NCI-H1694 treated with DMSO at 0.1 percent for 48 hours (cell line): Measurements from ENCODE around the gene SRPX2.

Experiments
- DNase-seq: peaks from one replicate; lab custom pipeline; 2025; lab: John Stamatoyannopoulos, UW

Gene SRPX2

GRCh38 chrX:100643956-100644860, at the start of gene SRPX2:
Gene SRPX2 (plus strand): TSS chrX:100644199. CDS start chrX:100646323, 2,124 bp downstream.
- DNase-seq = no peak

GRCh38 chrX:100596601-100597000, 47.4 kb upstream of the SRPX2 start:
- no peak for DNase-seq

- DNase-seq = no peak
These were observed 44.5 kb upstream of the SRPX2 start for GRCh38 chrX:100599456-100599855.

- no peak for DNase-seq
These were observed 43.7 kb upstream of the SRPX2 start for GRCh38 chrX:100600340-100600739.

GRCh38 chrX:100600758-100601157, 43.2 kb upstream of the SRPX2 start:
- DNase-seq = no peak

GRCh38 chrX:100606753-100607152, 37.2 kb upstream of the SRPX2 start:
- no peak for DNase-seq

GRCh38 chrX:100609591-100609990, 34.4 kb upstream of the SRPX2 start:
- DNase-seq = no peak

GRCh38 chrX:100611951-100612350, 32.0 kb upstream of the SRPX2 start:
- no peak for DNase-seq

- peak; percentile 74 for DNase-seq
These were observed 29.0 kb upstream of the SRPX2 start for GRCh38 chrX:100615005-100615404.

GRCh38 chrX:100623001-100623400, 21.0 kb upstream of the SRPX2 start:
- no peak for DNase-seq

- no peak for DNase-seq
These were observed 18.0 kb upstream of the SRPX2 start for GRCh38 chrX:100625985-100626491.

GRCh38 chrX:100635040-100635439, 9.0 kb upstream of the SRPX2 start:
- no peak for DNase-seq

- no peak for DNase-seq
These were observed 8.0 kb upstream of the SRPX2 start for GRCh38 chrX:100635989-100636320.

- DNase-seq = peak; percentile 91
These were observed 7.5 kb upstream of the SRPX2 start, which contains the start of gene TSPAN6 for GRCh38 chrX:100636321-100636991. Gene TSPAN6 (minus strand): TSS chrX:100636806. CDS start chrX:100636694, 112 bp downstream.

GRCh38 chrX:100642290-100642689, 1.7 kb upstream of the SRPX2 start:
- DNase-seq = no peak

- no peak for DNase-seq
These were observed 787 bp upstream of the SRPX2 start for GRCh38 chrX:100643212-100643611.

GRCh38 chrX:100645106-100645505, 1.1 kb downstream of the SRPX2 start:
- DNase-seq = no peak

- no peak for DNase-seq
These were observed 3.1 kb downstream of the SRPX2 start for GRCh38 chrX:100647095-100647494.

GRCh38 chrX:100647739-100648138, 3.7 kb downstream of the SRPX2 start:
- DNase-seq = no peak

GRCh38 chrX:100648458-100649417, 4.7 kb downstream of the SRPX2 start:
- DNase-seq = no peak

GRCh38 chrX:100649550-100650356, 5.8 kb downstream of the SRPX2 start:
- no peak for DNase-seq
